ENCODE measurements around the gene INPP5D. TPM values are rescaled to one million over a fixed set of nuclear protein-coding genes. Genes with fewer than 3 reads are reported as not detected.

The INPP5D gene
- total RNA-seq, 1 experiment from 2014 or later: not detected

GRCh38 chr2:233076749-233077148, 16.6 kb downstream of the INPP5D start:
- H3K9me3 Mint-ChIP-seq (ENCODE audit: low read depth, unreplicated experiment): peaks cover 1% of the 10 kb centered on the region
- H3K4me1 Mint-ChIP-seq (ENCODE audit: low read depth, unreplicated experiment): no peaks in the 10 kb centered on the region
- no peaks in the 10 kb centered on the region for H3K36me3 Mint-ChIP-seq (ENCODE audit: insufficient read depth, unreplicated experiment)
- TF ChIP-seq CTCF (IDR thresholded peaks at IDR 0.05; ENCODE audit: unreplicated experiment): no peak
- no peak overlapping the region for H3K4me3 Mint-ChIP-seq (ENCODE audit: low read depth, unreplicated experiment)
- CTCF ChIA-PET: no interaction called here
- intact Hi-C loops (cut with micrococcal nuclease; ENCODE audit: unreplicated experiment): no loop called here
- no TSS peak for BruUV-seq (replicated peaks)
- DNase-seq: no peak
- peaks cover 28% of the 10 kb centered on the region for H3K27me3 Mint-ChIP-seq (ENCODE audit: unreplicated experiment)
- H3K27ac Mint-ChIP-seq (ENCODE audit: unreplicated experiment): no peak overlapping the region

GRCh38 chr2:233079473-233079877, 19.3 kb downstream of the INPP5D start:
- Mint-ChIP-seq H3K27ac (ENCODE audit: unreplicated experiment) (no peak overlapping the region), H3K36me3 (ENCODE audit: insufficient read depth, unreplicated experiment) (no peaks in the 10 kb centered on the region), H3K4me1 (ENCODE audit: low read depth, unreplicated experiment) (no peaks in the 10 kb centered on the region), H3K4me3 (ENCODE audit: low read depth, unreplicated experiment) (no peak overlapping the region), H3K9me3 (ENCODE audit: low read depth, unreplicated experiment) (no peaks in the 10 kb centered on the region), H3K27me3 (ENCODE audit: unreplicated experiment) (peaks cover 38% of the 10 kb centered on the region)
- no peak for TF ChIP-seq CTCF (IDR thresholded peaks at IDR 0.05; ENCODE audit: unreplicated experiment)
- DNase-seq: no peak
- no TSS peak for BruUV-seq (replicated peaks)
- intact Hi-C loops (cut with micrococcal nuclease; ENCODE audit: unreplicated experiment): no loop called here
- CTCF ChIA-PET: no interaction called here

GRCh38 chr2:233079953-233080835, 20.1 kb downstream of the INPP5D start:
- H3K9me3 Mint-ChIP-seq (ENCODE audit: low read depth, unreplicated experiment): no peaks in the 10 kb centered on the region
- no peaks in the 10 kb centered on the region for H3K4me1 Mint-ChIP-seq (ENCODE audit: low read depth, unreplicated experiment)
- CTCF ChIA-PET: interaction anchor here (0.7 kb wide), 1 partner anchor 25 kb away, joined by 3 read pairs; no protein-coding TSS in a partner anchor
- H3K27me3 Mint-ChIP-seq (ENCODE audit: unreplicated experiment): peaks cover 38% of the 10 kb centered on the region
- no TSS peak for BruUV-seq (replicated peaks)
- H3K27ac Mint-ChIP-seq (ENCODE audit: unreplicated experiment): no peak overlapping the region
- H3K4me3 Mint-ChIP-seq (ENCODE audit: low read depth, unreplicated experiment): no peak overlapping the region
- TF ChIP-seq CTCF (IDR thresholded peaks at IDR 0.05; ENCODE audit: unreplicated experiment): no peak
- intact Hi-C loops (cut with micrococcal nuclease; ENCODE audit: unreplicated experiment): no loop called here
- DNase-seq: no peak
- H3K36me3 Mint-ChIP-seq (ENCODE audit: insufficient read depth, unreplicated experiment): no peaks in the 10 kb centered on the region

DNA sequence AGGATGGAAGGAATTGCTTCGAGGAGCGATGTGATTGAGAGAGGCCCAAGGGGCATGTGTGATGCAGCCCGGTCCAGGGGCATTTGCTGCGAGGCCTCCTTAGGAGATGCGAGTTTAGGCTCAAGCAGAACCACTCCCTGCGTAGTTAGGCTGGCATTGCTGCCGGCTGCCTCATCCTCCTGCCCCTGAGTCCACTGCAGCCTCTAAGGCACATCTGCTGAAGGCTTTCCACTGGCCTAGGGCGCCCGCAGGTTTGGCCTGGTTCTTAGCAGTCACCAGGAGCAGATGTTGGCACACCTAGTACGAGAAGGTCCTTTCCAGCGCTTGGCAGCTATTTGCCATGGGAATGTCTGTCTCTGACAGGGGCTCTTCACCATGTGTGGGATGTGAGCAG, 20.7 kb downstream of the INPP5D start:
- Mint-ChIP-seq H3K4me1 (ENCODE audit: low read depth, unreplicated experiment) (no peaks in the 10 kb centered on the region), H3K4me3 (ENCODE audit: low read depth, unreplicated experiment) (no peak overlapping the region), H3K27me3 (ENCODE audit: unreplicated experiment) (peaks cover 38% of the 10 kb centered on the region), H3K9me3 (ENCODE audit: low read depth, unreplicated experiment) (no peaks in the 10 kb centered on the region), H3K36me3 (ENCODE audit: insufficient read depth, unreplicated experiment) (no peaks in the 10 kb centered on the region), H3K27ac (ENCODE audit: unreplicated experiment) (no peak overlapping the region)
- intact Hi-C loops (cut with micrococcal nuclease; ENCODE audit: unreplicated experiment): no loop called here
- no peak for TF ChIP-seq CTCF (IDR thresholded peaks at IDR 0.05; ENCODE audit: unreplicated experiment)
- no peak for DNase-seq
- BruUV-seq (replicated peaks): no TSS peak
- CTCF ChIA-PET: interaction anchor here (0.7 kb wide), 1 partner anchor 26 kb away, joined by 3 read pairs; no protein-coding TSS in a partner anchor

All from Calu3 (cell line).